A549 (cell line): ENCODE results near the gene ZNF627. TPM values are rescaled to one million over a fixed set of nuclear protein-coding genes. Genes with fewer than 3 reads are reported as not detected.

Experiments
- ATAC-seq, 2 experiments: fragments of 200-7000 bp in 1 of 2; fragments of >200 bp in 1 of 2; cut with Nextera tagmentation in 1 of 2; cut with Tn5 transposase in 1 of 2; 3 replicates each; pipeline versions ENCODE4 v1.8.0 to v1.9.1; 2018 to 2020; ENCODE audit warnings: mild to moderate bottlenecking in 1 of 2, moderate library complexity in 1 of 2
- CTCF ChIA-PET: fragments of 300-600 bp; sonication (Branson Sonifier 250); formaldehyde crosslinking; extraction: SDS; loops from one replicate; lab custom pipeline; 2021; ENCODE audit warnings: antibody characterized with exemption, inconsistent platforms; lab: Yijun Ruan, JAX
- POLR2A ChIA-PET: fragments of 350-600 bp; formaldehyde crosslinking; extraction: SDS; loops from one replicate; lab custom pipeline; 2021; ENCODE audit warnings: antibody characterized with exemption, inconsistent platforms; lab: Yijun Ruan, JAX
- DNase-seq, 2 experiments: peaks; one replicate each; pipeline versions ENCODE4 v3.0.0 to v3.0.0-alpha.2; 2011 to 2016; ENCODE audit warnings: low read depth in 1 of 2, low spot score in 1 of 2
- FAIRE-seq: peaks from 2 replicates; lab custom pipeline; 2011; peaks lifted over from hg19 to GRCh38; lab: Jason Lieb, UNC
- H3K27ac ChIP-seq, 2 experiments: fragments of >200 bp; sonication (Bioruptor Twin); formaldehyde crosslinking; 3 replicates each; pipeline ENCODE4 v1.5.1; 2016 to 2017
- H3K4me1 ChIP-seq: fragments of >200 bp; sonication (Bioruptor Twin); formaldehyde crosslinking; 3 replicates; pipeline ENCODE4 v1.6.1; 2016
- H3K4me2 ChIP-seq: fragments of >200 bp; sonication (Bioruptor Twin); formaldehyde crosslinking; 3 replicates; pipeline ENCODE4 v1.6.1; 2016
- H3K4me3 ChIP-seq: fragments of >200 bp; sonication (Bioruptor Twin); formaldehyde crosslinking; 3 replicates; pipeline ENCODE4 v1.5.1; 2016
- H3K9me3 ChIP-seq: fragments of >200 bp; sonication (Bioruptor Twin); formaldehyde crosslinking; 3 replicates; pipeline ENCODE4 v1.6.1; 2016
- CHD2 ChIP-seq: fragments of 150-350 bp; IDR thresholded peaks from 2 replicates; pipeline ENCODE4 v1.6.1; 2014; ENCODE audit warnings: low read length; ENCODE audit not compliant: partially characterized antibody
- CHD4 ChIP-seq: fragments of 200-600 bp; sonication (generic); IDR thresholded peaks from 2 replicates; pipeline ENCODE4 v1.6.1; 2016; ENCODE audit warnings: antibody characterized with exemption, mild to moderate bottlenecking, borderline replicate concordance
- HOXB13 ChIP-seq: fragments of 250-450 bp; sonication (Bioruptor Pico); IDR thresholded peaks from 2 replicates; pipeline ENCODE4 v1.5.0; 2020; ENCODE audit warnings: low read depth, mild to moderate bottlenecking, moderate library complexity
- KDM1A ChIP-seq: fragments of 200-600 bp; sonication (generic); IDR thresholded peaks from 2 replicates; pipeline ENCODE4 v1.6.1; 2016; ENCODE audit warnings: low read depth, mild to moderate bottlenecking
- MAFK ChIP-seq: fragments of 450-650 bp; IDR thresholded peaks from 2 replicates; pipeline ENCODE4 v1.6.1; 2014; ENCODE audit not compliant: partially characterized antibody
- PHF8 ChIP-seq: fragments of 200-600 bp; sonication (generic); IDR thresholded peaks from 2 replicates; pipeline ENCODE4 v1.6.1; 2016; ENCODE audit warnings: low read depth, mild to moderate bottlenecking, antibody characterized with exemption, moderate library complexity, borderline replicate concordance
- RARB ChIP-seq: fragments of 250-450 bp; sonication (Bioruptor Pico); IDR thresholded peaks from 2 replicates; pipeline ENCODE4 v1.8.0; 2021; ENCODE audit warnings: mild to moderate bottlenecking, moderate library complexity
- RFX5 ChIP-seq: fragments of 450-650 bp; IDR thresholded peaks from 2 replicates; pipeline ENCODE4 v1.7.1; 2014; ENCODE audit warnings: antibody characterized with exemption, mild to moderate bottlenecking, moderate library complexity
- ZC3H11A ChIP-seq: fragments of 450-650 bp; IDR thresholded peaks from 2 replicates; pipeline ENCODE4 v1.6.1; 2014; ENCODE audit warnings: antibody characterized with exemption, mild to moderate bottlenecking
- WGBS: methylation state at CpG from one replicate; pipeline ENCODE4 v1.1.6; 2017; ENCODE audit errors: missing lambda C conversion rate; 5-methylcytosine and 5-hydroxymethylcytosine counted together
- polyA plus RNA-seq, 4 experiments: library from polyadenylated mRNA; depleted of rRNA in 3 of 4; stranded (reverse); fragments of >200 nt; fragmentation: RNase III in 1 of 4; extraction: RNeasy Plus Mini Kit Qiagen cat#74134 plus additional on column Dnase treatment in 1 of 4; gene quantifications; 2 replicates in 3 of 4; 3 replicates in 1 of 4; pipeline ENCODE4 v1.2.3, GENCODE V29; 2011 to 2017
- TF ChIP-seq, protein P1 (sequence below): IDR thresholded peaks from 2 replicates; pipeline ENCODE4 v1.6.1; 2012; ENCODE audit warnings: low read depth, borderline replicate concordance
- TF ChIP-seq, protein P2 (sequence below): fragments of 200-600 bp; sonication (generic); IDR thresholded peaks from 2 replicates; pipeline ENCODE4 v1.6.1; 2016; ENCODE audit warnings: antibody characterized with exemption, mild to moderate bottlenecking, moderate library complexity
- TF ChIP-seq, protein P3 (sequence below): fragments of >200 bp; sonication (Bioruptor Twin); formaldehyde crosslinking; IDR thresholded peaks from 3 replicates; pipeline ENCODE4 v1.5.1; 2016
- TF ChIP-seq, protein P4 (sequence below): fragments of >200 bp; sonication (Bioruptor Twin); formaldehyde crosslinking; IDR thresholded peaks from 3 replicates; pipeline ENCODE4 v1.6.1; 2016
- TF ChIP-seq, protein P5 (sequence below): fragments of 250-450 bp; sonication (Bioruptor Pico); IDR thresholded peaks from 2 replicates; pipeline ENCODE4 v1.5.0; 2021; ENCODE audit warnings: mild to moderate bottlenecking, moderate library complexity, borderline replicate concordance
- TF ChIP-seq, protein P6 (sequence below): IDR thresholded peaks from 2 replicates; pipeline ENCODE4 v1.6.1; 2012

ZNF627 gene
- polyA plus RNA-seq, 2 of the 4 experiments (the other 2 are of a cell fraction) = 4.5 to 7.5 TPM

DNA sequence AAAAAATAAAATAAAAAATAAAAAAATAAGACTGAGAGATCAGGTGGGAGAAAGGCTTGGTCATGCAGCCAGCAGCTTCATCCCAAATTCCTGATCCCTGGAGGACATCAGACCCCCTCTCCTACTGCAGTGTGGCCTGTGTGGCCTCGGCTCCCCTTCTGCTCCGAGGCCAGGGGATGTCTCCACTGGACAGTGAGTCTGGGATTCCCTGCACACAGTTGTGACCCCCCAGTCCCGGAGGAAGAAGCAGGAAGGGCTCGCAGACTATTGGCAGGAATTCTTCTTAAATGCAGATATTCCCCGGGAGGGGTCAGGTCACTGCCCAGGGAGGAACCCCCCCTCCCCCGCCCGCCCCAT, 41.9 kb downstream of the ZNF627 start:
- H3K9me3 ChIP-seq = no peaks in the 10 kb centered on the region; the same call in 2 of the 3 replicates
- no peak for DNase-seq
- CTCF ChIA-PET = no interaction called here
- peak overlapping the region; percentile 64; the same call in 2 of the 3 replicates for H3K4me3 ChIP-seq
- no peak for FAIRE-seq
- no peaks in the 10 kb centered on the region for H3K4me1 ChIP-seq
- 6% methylated on average over 2 of the region's 7 CpGs for WGBS
- POLR2A ChIA-PET = interaction anchor here (0.6 to 0.9 kb wide), 2 partner anchors 41 to 395 kb away, joined by 3 read pairs; no protein-coding TSS in a partner anchor
- TF ChIP-seq CHD2 (no peak), RARB (CRISPR knock-in tag) (no peak), HOXB13 (no peak), KDM1A (no peak), CHD4 (no peak), ZC3H11A (no peak), MAFK (no peak)
- TF ChIP-seq, protein P1, sequence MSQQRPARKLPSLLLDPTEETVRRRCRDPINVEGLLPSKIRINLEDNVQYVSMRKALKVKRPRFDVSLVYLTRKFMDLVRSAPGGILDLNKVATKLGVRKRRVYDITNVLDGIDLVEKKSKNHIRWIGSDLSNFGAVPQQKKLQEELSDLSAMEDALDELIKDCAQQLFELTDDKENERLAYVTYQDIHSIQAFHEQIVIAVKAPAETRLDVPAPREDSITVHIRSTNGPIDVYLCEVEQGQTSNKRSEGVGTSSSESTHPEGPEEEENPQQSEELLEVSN = no peak
- TF ChIP-seq, protein P2, sequence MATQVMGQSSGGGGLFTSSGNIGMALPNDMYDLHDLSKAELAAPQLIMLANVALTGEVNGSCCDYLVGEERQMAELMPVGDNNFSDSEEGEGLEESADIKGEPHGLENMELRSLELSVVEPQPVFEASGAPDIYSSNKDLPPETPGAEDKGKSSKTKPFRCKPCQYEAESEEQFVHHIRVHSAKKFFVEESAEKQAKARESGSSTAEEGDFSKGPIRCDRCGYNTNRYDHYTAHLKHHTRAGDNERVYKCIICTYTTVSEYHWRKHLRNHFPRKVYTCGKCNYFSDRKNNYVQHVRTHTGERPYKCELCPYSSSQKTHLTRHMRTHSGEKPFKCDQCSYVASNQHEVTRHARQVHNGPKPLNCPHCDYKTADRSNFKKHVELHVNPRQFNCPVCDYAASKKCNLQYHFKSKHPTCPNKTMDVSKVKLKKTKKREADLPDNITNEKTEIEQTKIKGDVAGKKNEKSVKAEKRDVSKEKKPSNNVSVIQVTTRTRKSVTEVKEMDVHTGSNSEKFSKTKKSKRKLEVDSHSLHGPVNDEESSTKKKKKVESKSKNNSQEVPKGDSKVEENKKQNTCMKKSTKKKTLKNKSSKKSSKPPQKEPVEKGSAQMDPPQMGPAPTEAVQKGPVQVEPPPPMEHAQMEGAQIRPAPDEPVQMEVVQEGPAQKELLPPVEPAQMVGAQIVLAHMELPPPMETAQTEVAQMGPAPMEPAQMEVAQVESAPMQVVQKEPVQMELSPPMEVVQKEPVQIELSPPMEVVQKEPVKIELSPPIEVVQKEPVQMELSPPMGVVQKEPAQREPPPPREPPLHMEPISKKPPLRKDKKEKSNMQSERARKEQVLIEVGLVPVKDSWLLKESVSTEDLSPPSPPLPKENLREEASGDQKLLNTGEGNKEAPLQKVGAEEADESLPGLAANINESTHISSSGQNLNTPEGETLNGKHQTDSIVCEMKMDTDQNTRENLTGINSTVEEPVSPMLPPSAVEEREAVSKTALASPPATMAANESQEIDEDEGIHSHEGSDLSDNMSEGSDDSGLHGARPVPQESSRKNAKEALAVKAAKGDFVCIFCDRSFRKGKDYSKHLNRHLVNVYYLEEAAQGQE = no peak
- TF ChIP-seq, protein P3, sequence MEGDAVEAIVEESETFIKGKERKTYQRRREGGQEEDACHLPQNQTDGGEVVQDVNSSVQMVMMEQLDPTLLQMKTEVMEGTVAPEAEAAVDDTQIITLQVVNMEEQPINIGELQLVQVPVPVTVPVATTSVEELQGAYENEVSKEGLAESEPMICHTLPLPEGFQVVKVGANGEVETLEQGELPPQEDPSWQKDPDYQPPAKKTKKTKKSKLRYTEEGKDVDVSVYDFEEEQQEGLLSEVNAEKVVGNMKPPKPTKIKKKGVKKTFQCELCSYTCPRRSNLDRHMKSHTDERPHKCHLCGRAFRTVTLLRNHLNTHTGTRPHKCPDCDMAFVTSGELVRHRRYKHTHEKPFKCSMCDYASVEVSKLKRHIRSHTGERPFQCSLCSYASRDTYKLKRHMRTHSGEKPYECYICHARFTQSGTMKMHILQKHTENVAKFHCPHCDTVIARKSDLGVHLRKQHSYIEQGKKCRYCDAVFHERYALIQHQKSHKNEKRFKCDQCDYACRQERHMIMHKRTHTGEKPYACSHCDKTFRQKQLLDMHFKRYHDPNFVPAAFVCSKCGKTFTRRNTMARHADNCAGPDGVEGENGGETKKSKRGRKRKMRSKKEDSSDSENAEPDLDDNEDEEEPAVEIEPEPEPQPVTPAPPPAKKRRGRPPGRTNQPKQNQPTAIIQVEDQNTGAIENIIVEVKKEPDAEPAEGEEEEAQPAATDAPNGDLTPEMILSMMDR = no peak
- TF ChIP-seq, protein P4, sequence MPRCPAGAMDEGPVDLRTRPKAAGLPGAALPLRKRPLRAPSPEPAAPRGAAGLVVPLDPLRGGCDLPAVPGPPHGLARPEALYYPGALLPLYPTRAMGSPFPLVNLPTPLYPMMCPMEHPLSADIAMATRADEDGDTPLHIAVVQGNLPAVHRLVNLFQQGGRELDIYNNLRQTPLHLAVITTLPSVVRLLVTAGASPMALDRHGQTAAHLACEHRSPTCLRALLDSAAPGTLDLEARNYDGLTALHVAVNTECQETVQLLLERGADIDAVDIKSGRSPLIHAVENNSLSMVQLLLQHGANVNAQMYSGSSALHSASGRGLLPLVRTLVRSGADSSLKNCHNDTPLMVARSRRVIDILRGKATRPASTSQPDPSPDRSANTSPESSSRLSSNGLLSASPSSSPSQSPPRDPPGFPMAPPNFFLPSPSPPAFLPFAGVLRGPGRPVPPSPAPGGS = no peak
- H3K27ac ChIP-seq = no peak overlapping the region; a peak in 1 of 6 replicates
- H3K4me2 ChIP-seq = peak overlapping the region; percentile 93
- peak; percentile 38 to 47; a peak in 5 of 6 replicates for ATAC-seq

DNA sequence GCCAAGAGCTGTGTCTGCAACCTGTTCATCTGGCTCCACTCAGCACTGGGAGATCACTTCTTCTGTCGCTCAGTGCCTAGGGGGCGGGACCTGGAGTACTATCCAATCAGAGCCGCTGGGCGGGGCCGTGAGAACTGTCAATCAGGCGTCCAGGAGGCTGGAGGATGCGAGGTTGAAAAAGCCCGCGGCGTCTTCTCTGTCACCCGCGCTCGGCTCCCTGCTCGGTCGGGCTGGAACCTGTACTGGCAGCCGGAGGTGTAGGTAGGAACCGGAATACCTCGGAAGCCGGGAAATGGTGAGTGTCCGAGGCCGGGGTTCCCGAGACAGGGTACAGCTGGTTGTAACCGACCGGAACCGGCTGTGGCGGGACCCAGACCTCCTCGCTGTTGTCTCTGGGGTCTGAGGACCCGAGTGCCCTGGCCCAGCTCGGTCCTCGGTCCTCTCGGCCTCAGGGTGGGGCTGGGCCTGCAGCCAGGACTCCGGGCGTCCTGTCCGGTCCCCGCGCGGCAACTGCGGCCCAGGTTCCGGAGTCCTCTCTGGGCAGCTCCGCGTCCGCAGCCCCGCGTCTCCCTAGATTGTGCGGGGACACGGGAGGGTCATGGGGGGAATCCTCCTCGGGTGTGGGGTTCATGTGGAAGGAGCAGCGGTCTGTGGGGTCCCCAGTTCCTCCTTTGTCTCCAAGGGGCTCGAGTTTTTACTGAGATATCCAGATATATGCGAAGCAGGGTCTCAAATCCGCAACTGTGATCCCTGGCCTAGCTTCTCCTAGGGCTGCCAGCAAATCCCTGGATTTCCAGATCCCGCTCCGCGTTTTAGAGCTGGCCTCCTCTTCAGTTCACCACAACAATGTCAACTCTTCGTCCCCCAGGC, 42.6 kb downstream of the ZNF627 start:
- no peak for FAIRE-seq
- peak overlapping the region; percentile 53 to 82 for H3K27ac ChIP-seq
- POLR2A ChIA-PET = interaction anchor here (0.6 to 0.9 kb wide), 2 partner anchors 42 to 394 kb away, joined by 3 read pairs; no protein-coding TSS in a partner anchor

More for the DNA sequence above, 42.6 kb downstream of the ZNF627 start:
- H3K9me3 ChIP-seq = no peaks in the 10 kb centered on the region; the same call in 2 of the 3 replicates
- ATAC-seq (peak; percentile 99), DNase-seq (peak; percentile 84 to 87)
- 3% methylated on average over 24 of the region's 55 CpGs for WGBS
- CTCF ChIA-PET = no interaction called here
- H3K4me2 ChIP-seq = peak overlapping the region; percentile 93
- H3K4me3 ChIP-seq = peak overlapping the region; percentile 64
- H3K4me1 ChIP-seq = no peaks in the 10 kb centered on the region
- TF ChIP-seq PHF8 (0 out of 2 replicates have a peak, but pooled peaks have one; percentile 39), RFX5 (no peak)
- TF ChIP-seq, protein P5, sequence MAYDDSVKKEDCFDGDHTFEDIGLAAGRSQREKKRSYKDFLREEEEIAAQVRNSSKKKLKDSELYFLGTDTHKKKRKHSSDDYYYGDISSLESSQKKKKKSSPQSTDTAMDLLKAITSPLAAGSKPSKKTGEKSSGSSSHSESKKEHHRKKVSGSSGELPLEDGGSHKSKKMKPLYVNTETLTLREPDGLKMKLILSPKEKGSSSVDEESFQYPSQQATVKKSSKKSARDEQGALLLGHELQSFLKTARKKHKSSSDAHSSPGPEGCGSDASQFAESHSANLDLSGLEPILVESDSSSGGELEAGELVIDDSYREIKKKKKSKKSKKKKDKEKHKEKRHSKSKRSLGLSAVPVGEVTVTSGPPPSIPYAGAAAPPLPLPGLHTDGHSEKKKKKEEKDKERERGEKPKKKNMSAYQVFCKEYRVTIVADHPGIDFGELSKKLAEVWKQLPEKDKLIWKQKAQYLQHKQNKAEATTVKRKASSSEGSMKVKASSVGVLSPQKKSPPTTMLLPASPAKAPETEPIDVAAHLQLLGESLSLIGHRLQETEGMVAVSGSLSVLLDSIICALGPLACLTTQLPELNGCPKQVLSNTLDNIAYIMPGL = no peak
- TF ChIP-seq, protein P6, sequence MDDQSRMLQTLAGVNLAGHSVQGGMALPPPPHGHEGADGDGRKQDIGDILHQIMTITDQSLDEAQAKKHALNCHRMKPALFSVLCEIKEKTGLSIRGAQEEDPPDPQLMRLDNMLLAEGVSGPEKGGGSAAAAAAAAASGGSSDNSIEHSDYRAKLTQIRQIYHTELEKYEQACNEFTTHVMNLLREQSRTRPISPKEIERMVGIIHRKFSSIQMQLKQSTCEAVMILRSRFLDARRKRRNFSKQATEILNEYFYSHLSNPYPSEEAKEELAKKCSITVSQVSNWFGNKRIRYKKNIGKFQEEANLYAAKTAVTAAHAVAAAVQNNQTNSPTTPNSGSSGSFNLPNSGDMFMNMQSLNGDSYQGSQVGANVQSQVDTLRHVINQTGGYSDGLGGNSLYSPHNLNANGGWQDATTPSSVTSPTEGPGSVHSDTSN = peak; percentile 69; the same call in 1 of the 2 replicates
